ENCODE results near the gene SCT.

The SCT gene

GRCh38 chr11:581342-581741 is 45.6 kb downstream of the SCT start:
- no peak for DNase-seq

GRCh38 chr11:579830-580601 is 47.0 kb downstream of the SCT start:
- no peak for DNase-seq

- no peak for DNase-seq
These were observed 48.5 kb downstream of the SCT start for GRCh38 chr11:578276-579035.

- no peak for DNase-seq
These were observed 49.4 kb downstream of the SCT start for GRCh38 chr11:577611-577894.

- no peak for DNase-seq
These were observed 50.0 kb downstream of the SCT start for GRCh38 chr11:576811-577610.
